ENCODE results near the gene COLGALT1. TPM values are rescaled to one million over a fixed set of nuclear protein-coding genes. Genes with fewer than 3 reads are reported as not detected.

Gene COLGALT1
- total RNA-seq, 1 experiment from 2014 or later: 80.1 TPM

GRCh38 chr19:17627921-17628320 lies 72.5 kb downstream of the COLGALT1 start:
- peaks cover 20% of the 10 kb centered on the region for H3K9me3 Mint-ChIP-seq (ENCODE audit: unreplicated experiment)
- POLR2A ChIA-PET: no interaction called here
- BruUV-seq (replicated peaks): no TSS peak
- CTCF ChIA-PET: interaction anchor here (0.5 kb wide), 1 partner anchor 41 kb away, joined by 3 read pairs; no protein-coding TSS in a partner anchor
- no peaks in the 10 kb centered on the region for H3K9me3 ChIP-seq
- TF ChIP-seq CTCF (IDR thresholded peaks at IDR 0.05; ENCODE audit: insufficient read depth in 1 of 2, low read depth in 1 of 2, low read length in 1 of 2, severe bottlenecking in 1 of 2, unreplicated experiment in 1 of 2): no peak
- DNase-seq: no peak
- intact Hi-C loops (cut with micrococcal nuclease; ENCODE audit: unreplicated experiment): no loop called here
- H3K4me3 Mint-ChIP-seq (ENCODE audit: unreplicated experiment): no peak overlapping the region
- no peaks in the 10 kb centered on the region; the same call in 1 of the 2 replicates for H3K27me3 ChIP-seq (replicated peaks; ENCODE audit: control insufficient read depth, insufficient read depth, low read length)
- no peaks in the 10 kb centered on the region for H3K36me3 ChIP-seq (ENCODE audit: control insufficient read depth, insufficient read depth, low read length)
- H3K36me3 Mint-ChIP-seq (ENCODE audit: insufficient read depth, unreplicated experiment): no peaks in the 10 kb centered on the region
- no peak overlapping the region for H3K27ac Mint-ChIP-seq (ENCODE audit: unreplicated experiment)
- H3K4me3 ChIP-seq (ENCODE audit: low read depth, low read length): no peak overlapping the region
- H3K27me3 Mint-ChIP-seq (ENCODE audit: insufficient read depth, unreplicated experiment): no peaks in the 10 kb centered on the region
- H3K4me1 ChIP-seq: no peaks in the 10 kb centered on the region
- no peaks in the 10 kb centered on the region for H3K4me1 Mint-ChIP-seq (ENCODE audit: low read depth, unreplicated experiment)

- Histone ChIP-seq H3K4me3 (ENCODE audit: low read depth, low read length) (no peak overlapping the region), H3K9me3 (no peaks in the 10 kb centered on the region), H3K36me3 (ENCODE audit: control insufficient read depth, insufficient read depth, low read length) (no peaks in the 10 kb centered on the region), H3K27me3 (replicated peaks; ENCODE audit: control insufficient read depth, insufficient read depth, low read length) (no peaks in the 10 kb centered on the region; the same call in 1 of the 2 replicates), H3K4me1 (no peaks in the 10 kb centered on the region)
- peaks cover 15% of the 10 kb centered on the region for H3K9me3 Mint-ChIP-seq (ENCODE audit: unreplicated experiment)
- CTCF ChIA-PET: no interaction called here
- TF ChIP-seq CTCF (IDR thresholded peaks at IDR 0.05; ENCODE audit: insufficient read depth in 1 of 2, low read depth in 1 of 2, low read length in 1 of 2, severe bottlenecking in 1 of 2, unreplicated experiment in 1 of 2): no peak
- BruUV-seq (replicated peaks): no TSS peak
- H3K27ac Mint-ChIP-seq (ENCODE audit: unreplicated experiment): no peak overlapping the region
- H3K36me3 Mint-ChIP-seq (ENCODE audit: insufficient read depth, unreplicated experiment): no peaks in the 10 kb centered on the region
- H3K4me1 Mint-ChIP-seq (ENCODE audit: low read depth, unreplicated experiment): no peaks in the 10 kb centered on the region
- intact Hi-C loops (cut with micrococcal nuclease; ENCODE audit: unreplicated experiment): no loop called here
- no peak for DNase-seq
- H3K4me3 Mint-ChIP-seq (ENCODE audit: unreplicated experiment): no peak overlapping the region
- POLR2A ChIA-PET: no interaction called here
- H3K27me3 Mint-ChIP-seq (ENCODE audit: insufficient read depth, unreplicated experiment): no peaks in the 10 kb centered on the region
Measured at GRCh38 chr19:17629760-17630159, 74.3 kb downstream of the COLGALT1 start.

- POLR2A ChIA-PET: no interaction called here
Measured at GRCh38 chr19:17632577-17632976, 77.1 kb downstream of the COLGALT1 start.

More at GRCh38 chr19:17632577-17632976, 77.1 kb downstream of the COLGALT1 start:
- no peak overlapping the region for H3K4me3 ChIP-seq (ENCODE audit: low read depth, low read length)
- Mint-ChIP-seq H3K36me3 (ENCODE audit: insufficient read depth, unreplicated experiment) (no peaks in the 10 kb centered on the region), H3K27ac (ENCODE audit: unreplicated experiment) (no peak overlapping the region), H3K9me3 (ENCODE audit: unreplicated experiment) (no peaks in the 10 kb centered on the region), H3K4me3 (ENCODE audit: unreplicated experiment) (no peak overlapping the region), H3K4me1 (ENCODE audit: low read depth, unreplicated experiment) (no peaks in the 10 kb centered on the region), H3K27me3 (ENCODE audit: insufficient read depth, unreplicated experiment) (no peaks in the 10 kb centered on the region)
- TF ChIP-seq CTCF (IDR thresholded peaks at IDR 0.05; ENCODE audit: insufficient read depth in 1 of 2, low read depth in 1 of 2, low read length in 1 of 2, severe bottlenecking in 1 of 2, unreplicated experiment in 1 of 2): no peak
- DNase-seq: no peak
- no peaks in the 10 kb centered on the region for H3K36me3 ChIP-seq (ENCODE audit: control insufficient read depth, insufficient read depth, low read length)
- intact Hi-C loops (cut with micrococcal nuclease; ENCODE audit: unreplicated experiment): no loop called here
- CTCF ChIA-PET: no interaction called here
- BruUV-seq (replicated peaks): no TSS peak
- H3K9me3 ChIP-seq: no peaks in the 10 kb centered on the region
- H3K4me1 ChIP-seq: no peaks in the 10 kb centered on the region
- no peaks in the 10 kb centered on the region; the same call in 1 of the 2 replicates for H3K27me3 ChIP-seq (replicated peaks; ENCODE audit: control insufficient read depth, insufficient read depth, low read length)

Other genes with a start within 250 kb of the COLGALT1 start
- 78.9 and 88.5 TPM in 2 replicates for gene MRPL34, start 249.8 kb upstream of the COLGALT1 start, total RNA-seq (2022)
- 43.8 and 55.6 TPM in 2 replicates for gene DDA1, start 246.1 kb upstream of the COLGALT1 start, total RNA-seq (2022)
- 11.5 TPM in 2 replicates for gene ANO8, start 220.8 kb upstream of the COLGALT1 start, total RNA-seq (2022)
- 50.1 and 50.7 TPM in 2 replicates for gene GTPBP3, start 218.1 kb upstream of the COLGALT1 start, total RNA-seq (2022)
- gene PLVAP, start 178.3 kb upstream of the COLGALT1 start, total RNA-seq (2022): not detected in 2 replicates
- 1.0 and 1.3 TPM in 2 replicates for gene CCDC194, start 161.5 kb upstream of the COLGALT1 start, total RNA-seq (2022)
- gene BST2, start 150.0 kb upstream of the COLGALT1 start, total RNA-seq (2022): 94.3 and 98.4 TPM in 2 replicates
- 36.7 and 37.6 TPM in 2 replicates for gene MVB12A, start 135.6 kb upstream of the COLGALT1 start, total RNA-seq (2022)
- gene TMEM221, start 107.0 kb upstream of the COLGALT1 start, total RNA-seq (2022): 0.37 TPM in 1 of 2 replicates, not detected in the other
- gene NXNL1, start 94.7 kb upstream of the COLGALT1 start, total RNA-seq (2022): not detected in 2 replicates
- 3.7 and 3.9 TPM in 2 replicates for gene SLC27A1, start 85.1 kb upstream of the COLGALT1 start, total RNA-seq (2022)
- gene PGLS, start 44.0 kb upstream of the COLGALT1 start, total RNA-seq (2022): 69.2 and 69.7 TPM in 2 replicates
- gene UNC13A, start 132.7 kb downstream of the COLGALT1 start, total RNA-seq (2022): 0.18 and 0.23 TPM in 2 replicates
- gene MAP1S, start 163.8 kb downstream of the COLGALT1 start, total RNA-seq (2022): 51.4 and 58.2 TPM in 2 replicates
- gene FCHO1, start 195.8 kb downstream of the COLGALT1 start, total RNA-seq (2022): 0.35 and 0.39 TPM in 2 replicates
- gene B3GNT3, start 239.5 kb downstream of the COLGALT1 start, total RNA-seq (2022): 2.8 and 4.6 TPM in 2 replicates